HepG2 (cell line): ENCODE measurements around the gene MS4A18. TPM values are rescaled to one million over a fixed set of nuclear protein-coding genes. Genes with fewer than 3 reads are reported as not detected.

Experiments
- CSRNP2 ChIP-seq: sonication (generic); formaldehyde crosslinking; conservative IDR thresholded peaks from 2 replicates; pipeline ENCODE4 v1.8.0; 2022; ENCODE audit warnings: low read depth, missing genetic modification reagents
- HNRNPLL ChIP-seq: fragments of 200-400 bp; formaldehyde crosslinking; IDR thresholded peaks from 2 replicates; pipeline ENCODE4 v1.6.1; 2017; ENCODE audit warnings: mild to moderate bottlenecking, low read depth, low read length; ENCODE audit not compliant: poor library complexity, severe bottlenecking
- PITX1 ChIP-seq: sonication (generic); formaldehyde crosslinking; IDR thresholded peaks from 2 replicates; pipeline ENCODE4 v1.5.1; 2020; ENCODE audit warnings: mild to moderate bottlenecking, missing genetic modification reagents
- ZNF563 ChIP-seq: sonication (generic); formaldehyde crosslinking; IDR thresholded peaks from 2 replicates; pipeline ENCODE4 v1.8.0; 2022; ENCODE audit warnings: mild to moderate bottlenecking, moderate library complexity, missing genetic modification reagents
- ZNF574 ChIP-seq: sonication (generic); formaldehyde crosslinking; IDR thresholded peaks from 2 replicates; pipeline ENCODE4 v1.4.0; 2020; ENCODE audit warnings: missing genetic modification reagents
- ZNF660 ChIP-seq: sonication (generic); formaldehyde crosslinking; IDR thresholded peaks from 2 replicates; pipeline ENCODE4 v1.5.1; 2020; ENCODE audit warnings: mild to moderate bottlenecking, low read depth, missing genetic modification reagents, borderline replicate concordance
- polyA plus RNA-seq, 8 experiments: library from polyadenylated mRNA; depleted of rRNA in 3 of 8; stranded (reverse) in 7 of 8; unstranded in 1 of 8; fragments of >200 nt; fragmentation: Illumina TruSeq in 4 of 8; extraction: Trizol in 4 of 8; gene quantifications; 2 replicates each; pipeline versions ENCODE4 v1.2.1 to v1.2.3, GENCODE V29; 2011 to 2016; ENCODE audit warnings: low read depth in 4 of 8, missing spikeins in 1 of 8, mixed read lengths in 1 of 8; ENCODE audit not compliant: insufficient read depth in 1 of 8
- total RNA-seq, 5 experiments: library from RNA; depleted of rRNA; stranded (reverse); fragments of >200 nt; fragmentation: Illumina TruSeq; extraction: Trizol; gene quantifications; 2 replicates each; pipeline ENCODE4 v1.2.3, GENCODE V29; 2016; ENCODE audit warnings: low read depth in 1 of 5
- TF ChIP-seq, protein P1 (sequence below): IDR thresholded peaks from 2 replicates; pipeline ENCODE4 v1.6.1; 2018; ENCODE audit warnings: missing genetic modification reagents
- TF ChIP-seq, protein P2 (sequence below): sonication (generic); formaldehyde crosslinking; IDR thresholded peaks from 2 replicates; pipeline ENCODE4 v1.5.0; 2020; ENCODE audit warnings: mild to moderate bottlenecking, missing genetic modification reagents, moderate library complexity
- TF ChIP-seq, protein P3 (sequence below), 2 experiments: sonication (generic) in 1 of 2; formaldehyde crosslinking in 1 of 2; IDR thresholded peaks; 2 replicates each; pipeline versions ENCODE4 v1.4.0 to v1.6.1; 2018 to 2020; ENCODE audit warnings: missing genetic modification reagents in 2 of 2, borderline replicate concordance in 1 of 2, low read depth in 1 of 2, mild to moderate bottlenecking in 1 of 2, missing biosample characterization in 1 of 2

MS4A18 gene
- total and polyA plus RNA-seq, 2 of the 13 experiments (the other 11 are each of a cell fraction or from before 2014, with no cell fraction given) = not detected

- TF ChIP-seq, protein P1, sequence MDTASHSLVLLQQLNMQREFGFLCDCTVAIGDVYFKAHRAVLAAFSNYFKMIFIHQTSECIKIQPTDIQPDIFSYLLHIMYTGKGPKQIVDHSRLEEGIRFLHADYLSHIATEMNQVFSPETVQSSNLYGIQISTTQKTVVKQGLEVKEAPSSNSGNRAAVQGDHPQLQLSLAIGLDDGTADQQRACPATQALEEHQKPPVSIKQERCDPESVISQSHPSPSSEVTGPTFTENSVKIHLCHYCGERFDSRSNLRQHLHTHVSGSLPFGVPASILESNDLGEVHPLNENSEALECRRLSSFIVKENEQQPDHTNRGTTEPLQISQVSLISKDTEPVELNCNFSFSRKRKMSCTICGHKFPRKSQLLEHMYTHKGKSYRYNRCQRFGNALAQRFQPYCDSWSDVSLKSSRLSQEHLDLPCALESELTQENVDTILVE = no peak
- TF ChIP-seq, protein P2, sequence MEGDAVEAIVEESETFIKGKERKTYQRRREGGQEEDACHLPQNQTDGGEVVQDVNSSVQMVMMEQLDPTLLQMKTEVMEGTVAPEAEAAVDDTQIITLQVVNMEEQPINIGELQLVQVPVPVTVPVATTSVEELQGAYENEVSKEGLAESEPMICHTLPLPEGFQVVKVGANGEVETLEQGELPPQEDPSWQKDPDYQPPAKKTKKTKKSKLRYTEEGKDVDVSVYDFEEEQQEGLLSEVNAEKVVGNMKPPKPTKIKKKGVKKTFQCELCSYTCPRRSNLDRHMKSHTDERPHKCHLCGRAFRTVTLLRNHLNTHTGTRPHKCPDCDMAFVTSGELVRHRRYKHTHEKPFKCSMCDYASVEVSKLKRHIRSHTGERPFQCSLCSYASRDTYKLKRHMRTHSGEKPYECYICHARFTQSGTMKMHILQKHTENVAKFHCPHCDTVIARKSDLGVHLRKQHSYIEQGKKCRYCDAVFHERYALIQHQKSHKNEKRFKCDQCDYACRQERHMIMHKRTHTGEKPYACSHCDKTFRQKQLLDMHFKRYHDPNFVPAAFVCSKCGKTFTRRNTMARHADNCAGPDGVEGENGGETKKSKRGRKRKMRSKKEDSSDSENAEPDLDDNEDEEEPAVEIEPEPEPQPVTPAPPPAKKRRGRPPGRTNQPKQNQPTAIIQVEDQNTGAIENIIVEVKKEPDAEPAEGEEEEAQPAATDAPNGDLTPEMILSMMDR = peak; percentile 85
- TF ChIP-seq ZNF574 (CRISPR knock-in tag) (peak; percentile 15; the same call in 1 of the 2 replicates), HNRNPLL (peak; percentile 65), ZNF563 (CRISPR knock-in tag) (no peak), ZNF660 (CRISPR knock-in tag) (no peak), PITX1 (no peak), CSRNP2 (no peak)
- TF ChIP-seq, protein P3, sequence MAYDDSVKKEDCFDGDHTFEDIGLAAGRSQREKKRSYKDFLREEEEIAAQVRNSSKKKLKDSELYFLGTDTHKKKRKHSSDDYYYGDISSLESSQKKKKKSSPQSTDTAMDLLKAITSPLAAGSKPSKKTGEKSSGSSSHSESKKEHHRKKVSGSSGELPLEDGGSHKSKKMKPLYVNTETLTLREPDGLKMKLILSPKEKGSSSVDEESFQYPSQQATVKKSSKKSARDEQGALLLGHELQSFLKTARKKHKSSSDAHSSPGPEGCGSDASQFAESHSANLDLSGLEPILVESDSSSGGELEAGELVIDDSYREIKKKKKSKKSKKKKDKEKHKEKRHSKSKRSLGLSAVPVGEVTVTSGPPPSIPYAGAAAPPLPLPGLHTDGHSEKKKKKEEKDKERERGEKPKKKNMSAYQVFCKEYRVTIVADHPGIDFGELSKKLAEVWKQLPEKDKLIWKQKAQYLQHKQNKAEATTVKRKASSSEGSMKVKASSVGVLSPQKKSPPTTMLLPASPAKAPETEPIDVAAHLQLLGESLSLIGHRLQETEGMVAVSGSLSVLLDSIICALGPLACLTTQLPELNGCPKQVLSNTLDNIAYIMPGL (CRISPR knock-in tag; IDR thresholded peaks at IDR 0.05; ENCODE audit: borderline replicate concordance in 1 of 2, low read depth in 1 of 2) = peak in 1 of 2 experiments; percentile 40; a peak in 1 of 4 replicates
Observed at GRCh38 chr11:60775420-60775961, 51.0 kb downstream of the MS4A18 start (continued).
